Measurements from ENCODE around the gene NPC1L1. TPM values are rescaled to one million over a fixed set of nuclear protein-coding genes. Genes with fewer than 3 reads are reported as not detected.

Gene NPC1L1
- total RNA-seq, 1 experiment from 2014 or later = 0.04 TPM

GRCh38 chr7:44565795-44566559 is 24.8 kb upstream of the NPC1L1 start:
- no peaks in the 10 kb centered on the region for H3F3A ChIP-seq (ENCODE audit: low read length, unreplicated experiment)
- ChIA-PET POLR2A (ENCODE audit: unreplicated experiment) (interaction anchor here (0.6 kb wide), 2 partner anchors 42 to 97 kb away, joined by 4 to 5 read pairs; no protein-coding TSS in a partner anchor), CTCF (interaction anchor here (0.7 to 1.2 kb wide), 3 partner anchors 8 to 325 kb away, joined by 3 to 5 read pairs (median 3); partner anchors contain the start of gene DDX56)
- H4K20me1 ChIP-seq (ENCODE audit: low read length) = peaks cover 6% of the 10 kb centered on the region; the same call in 1 of the 2 replicates
- no peak overlapping the region for H3K27ac ChIP-seq (ENCODE audit: low read length)
- peak; percentile 42 for ATAC-seq
- no peak overlapping the region for H3K4me3 ChIP-seq (ENCODE audit: low read length)
- no peak overlapping the region for H3K9ac ChIP-seq (ENCODE audit: low read length)
- H3K36me3 ChIP-seq (ENCODE audit: low read depth, low read length) = peaks cover 53% of the 10 kb centered on the region
- no TSS peak for BruUV-seq (replicated peaks)
- H3K9me2 ChIP-seq (replicated peaks; ENCODE audit: low read length) = no peaks in the 10 kb centered on the region
- DNase-seq = no peak
- intact Hi-C loops (cut with micrococcal nuclease) = loop anchor here (1.0 to 5.0 kb wide), 2 partner anchors 79 to 325 kb away; no protein-coding TSS in a partner anchor
- peak; percentile 9 for TF ChIP-seq CTCF (conservative IDR thresholded peaks at IDR 0.05; ENCODE audit: low read depth, low read length)
- no peak for TF ChIP-seq EZH2phosphoT487 (IDR thresholded peaks at IDR 0.05; ENCODE audit: borderline replicate concordance, low read length)
- TF ChIP-seq EZH2 (IDR thresholded peaks at IDR 0.05; ENCODE audit: low read length, unreplicated experiment) = no peak
- no peak overlapping the region for H3K4me2 ChIP-seq (ENCODE audit: low read length)
- no peak overlapping the region for H2AFZ ChIP-seq (ENCODE audit: low read length)
- no peaks in the 10 kb centered on the region for H3K9me3 ChIP-seq (ENCODE audit: low read length)
- H3K27me3 ChIP-seq (ENCODE audit: low read length) = no peaks in the 10 kb centered on the region
- peaks cover 16% of the 10 kb centered on the region for H3K4me1 ChIP-seq (ENCODE audit: insufficient read depth, low read length)
- H3K79me2 ChIP-seq (ENCODE audit: low read length) = peaks cover 15% of the 10 kb centered on the region; the same call in 1 of the 2 replicates

- peak; percentile 89 for TF ChIP-seq CTCF (conservative IDR thresholded peaks at IDR 0.05; ENCODE audit: low read depth, low read length)
- no peak for TF ChIP-seq EZH2phosphoT487 (IDR thresholded peaks at IDR 0.05; ENCODE audit: borderline replicate concordance, low read length)
- TF ChIP-seq EZH2 (IDR thresholded peaks at IDR 0.05; ENCODE audit: low read length, unreplicated experiment) = no peak
- H3K4me3 ChIP-seq (ENCODE audit: low read length) = no peak overlapping the region
- peaks cover 46% of the 10 kb centered on the region for H3K36me3 ChIP-seq (ENCODE audit: low read depth, low read length)
- peaks cover 16% of the 10 kb centered on the region for H3K4me1 ChIP-seq (ENCODE audit: insufficient read depth, low read length)
- no peak overlapping the region for H2AFZ ChIP-seq (ENCODE audit: low read length)
- no peak overlapping the region for H3K27ac ChIP-seq (ENCODE audit: low read length)
- H3K9me3 ChIP-seq (ENCODE audit: low read length) = no peaks in the 10 kb centered on the region
- BruUV-seq (replicated peaks) = no TSS peak
- H3K79me2 ChIP-seq (ENCODE audit: low read length) = peaks cover 8% of the 10 kb centered on the region; the same call in 1 of the 2 replicates
- peaks cover 6% of the 10 kb centered on the region; the same call in 1 of the 2 replicates for H4K20me1 ChIP-seq (ENCODE audit: low read length)
- no peak overlapping the region for H3K9ac ChIP-seq (ENCODE audit: low read length)
- H3K9me2 ChIP-seq (replicated peaks; ENCODE audit: low read length) = no peaks in the 10 kb centered on the region
- no peak overlapping the region for H3K4me2 ChIP-seq (ENCODE audit: low read length)
- intact Hi-C loops (cut with micrococcal nuclease) = loop anchor here (1.0 to 5.0 kb wide), 2 partner anchors 78 to 324 kb away; no protein-coding TSS in a partner anchor
- CTCF ChIA-PET = interaction anchor here (0.7 to 1.2 kb wide), 4 partner anchors 9 to 324 kb away, joined by 3 to 5 read pairs (median 4); partner anchors contain the start of gene DDX56
- no peaks in the 10 kb centered on the region for H3K27me3 ChIP-seq (ENCODE audit: low read length)
- POLR2A ChIA-PET (ENCODE audit: unreplicated experiment) = interaction anchor here (0.6 to 0.8 kb wide), 3 partner anchors 41 to 1271 kb away, joined by 4 to 5 read pairs (median 5); no protein-coding TSS in a partner anchor
- ATAC-seq (peak; percentile 65), DNase-seq (peak; percentile 66)
- H3F3A ChIP-seq (ENCODE audit: low read length, unreplicated experiment) = no peaks in the 10 kb centered on the region
Observed at GRCh38 chr7:44565097-44565794, 24.1 kb upstream of the NPC1L1 start.
